Gastroesophageal sphincter (tissue), 3 donors: ENCODE results near the gene TNFRSF13B.

Experiments used
- EP300 ChIP-seq: sonication (generic); formaldehyde crosslinking; IDR thresholded peaks from one replicate; pipeline ENCODE4 v1.6.1; 2017; ENCODE audit warnings: antibody characterized with exemption, mild to moderate bottlenecking
- POLR2A ChIP-seq, 2 donors: fragments of 450-650 bp; IDR thresholded peaks; one replicate each; pipeline ENCODE4 v1.6.1; 2017; ENCODE audit warnings: antibody characterized with exemption in 2 of 2, mild to moderate bottlenecking in 2 of 2, moderate library complexity in 1 of 2
- POLR2AphosphoS5 ChIP-seq: sonication (generic); formaldehyde crosslinking; IDR thresholded peaks from one replicate; pipeline ENCODE4 v1.6.1; 2017; ENCODE audit warnings: antibody characterized with exemption
- TF ChIP-seq, protein P1 (sequence below), 4 experiments: fragments of 200-600 bp in 2 of 4; fragments of 450-650 bp in 2 of 4; sonication (generic) in 1 of 4; IDR thresholded peaks; one replicate each; pipeline ENCODE4 v1.5.1; 2017 to 2019; ENCODE audit warnings: antibody characterized with exemption in 4 of 4, mild to moderate bottlenecking in 2 of 4, moderate library complexity in 2 of 4

GRCh38 chr17:16932156-16932555 is 39.8 kb downstream of the TNFRSF13B start:
- TF ChIP-seq, protein P1, sequence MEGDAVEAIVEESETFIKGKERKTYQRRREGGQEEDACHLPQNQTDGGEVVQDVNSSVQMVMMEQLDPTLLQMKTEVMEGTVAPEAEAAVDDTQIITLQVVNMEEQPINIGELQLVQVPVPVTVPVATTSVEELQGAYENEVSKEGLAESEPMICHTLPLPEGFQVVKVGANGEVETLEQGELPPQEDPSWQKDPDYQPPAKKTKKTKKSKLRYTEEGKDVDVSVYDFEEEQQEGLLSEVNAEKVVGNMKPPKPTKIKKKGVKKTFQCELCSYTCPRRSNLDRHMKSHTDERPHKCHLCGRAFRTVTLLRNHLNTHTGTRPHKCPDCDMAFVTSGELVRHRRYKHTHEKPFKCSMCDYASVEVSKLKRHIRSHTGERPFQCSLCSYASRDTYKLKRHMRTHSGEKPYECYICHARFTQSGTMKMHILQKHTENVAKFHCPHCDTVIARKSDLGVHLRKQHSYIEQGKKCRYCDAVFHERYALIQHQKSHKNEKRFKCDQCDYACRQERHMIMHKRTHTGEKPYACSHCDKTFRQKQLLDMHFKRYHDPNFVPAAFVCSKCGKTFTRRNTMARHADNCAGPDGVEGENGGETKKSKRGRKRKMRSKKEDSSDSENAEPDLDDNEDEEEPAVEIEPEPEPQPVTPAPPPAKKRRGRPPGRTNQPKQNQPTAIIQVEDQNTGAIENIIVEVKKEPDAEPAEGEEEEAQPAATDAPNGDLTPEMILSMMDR (IDR thresholded peaks at IDR 0.05) = no peak
- TF ChIP-seq POLR2A (IDR thresholded peaks at IDR 0.05) (no peak), EP300 (no peak), POLR2AphosphoS5 (no peak)
